RPMI8226 (cell line): ENCODE measurements around the gene ZNRF1.
"Not testable (repeated sequence)": the region's sequence is repeated elsewhere in the genome, so short reads cannot be mapped to it uniquely, and the experiment has no call there.

Experiments
- DNase-seq: peaks from one replicate; pipeline ENCODE4 v3.0.0-alpha.2; 2015

ZNRF1 gene

DNA sequence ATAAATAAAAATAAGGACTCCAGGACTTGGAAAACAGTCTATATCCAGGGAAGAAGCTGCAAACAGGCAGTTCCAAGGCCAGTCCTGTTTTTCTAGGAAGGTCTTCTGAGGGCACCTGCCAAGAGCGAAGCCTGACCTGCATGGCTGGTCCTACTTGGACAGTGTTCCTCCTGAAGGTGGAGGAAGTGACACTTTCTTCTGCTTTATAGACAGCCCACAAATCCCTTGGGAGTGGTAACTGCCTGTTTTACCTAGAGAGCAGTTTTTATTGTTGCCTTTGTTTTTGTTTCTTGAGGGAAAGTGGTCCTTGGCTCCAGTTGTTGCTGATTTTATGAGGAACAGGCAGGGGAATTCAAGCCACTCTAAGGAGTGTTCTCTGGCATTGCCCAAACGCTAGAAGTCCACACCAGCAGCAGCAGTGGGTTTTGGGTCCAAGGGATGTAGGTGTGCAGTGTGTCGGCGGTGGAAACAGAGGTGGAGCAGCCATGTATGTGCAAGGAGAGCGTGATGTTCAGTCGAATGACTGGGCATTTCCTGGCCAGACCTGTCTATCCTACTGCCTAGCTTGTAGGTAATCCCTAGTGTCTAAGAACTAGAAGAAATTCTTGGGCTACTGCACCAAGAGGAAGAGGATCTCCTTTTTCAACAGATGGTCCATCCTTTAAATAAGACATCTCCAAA lies 82.5 kb downstream of the ZNRF1 start:
- DNase-seq = no peak

DNA sequence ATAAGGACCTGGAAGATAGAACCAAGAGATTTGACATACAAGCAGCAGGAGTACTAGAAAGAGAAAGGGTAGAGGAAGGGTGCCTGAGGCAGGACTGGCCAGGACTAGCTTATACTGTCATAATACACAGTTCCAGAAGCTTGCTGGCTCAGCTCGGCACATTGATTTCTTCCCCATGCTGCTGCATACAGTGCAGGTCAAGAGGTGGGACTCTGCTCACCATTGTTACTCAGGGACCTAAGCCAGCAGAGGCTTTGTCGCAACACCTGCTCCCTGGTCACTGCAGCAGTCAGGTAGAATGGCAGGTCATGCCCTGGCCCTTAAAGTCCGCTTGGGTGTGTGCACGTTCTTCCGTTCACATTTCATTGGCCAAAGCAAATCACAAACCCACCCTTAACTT lies 85.0 kb downstream of the ZNRF1 start:
- no peak for DNase-seq

- DNase-seq = no peak
Measured at GRCh38 chr16:75085556-75085955, 86.7 kb downstream of the ZNRF1 start.

- no peak for DNase-seq
Measured at GRCh38 chr16:75086281-75086680, 87.5 kb downstream of the ZNRF1 start.

DNA sequence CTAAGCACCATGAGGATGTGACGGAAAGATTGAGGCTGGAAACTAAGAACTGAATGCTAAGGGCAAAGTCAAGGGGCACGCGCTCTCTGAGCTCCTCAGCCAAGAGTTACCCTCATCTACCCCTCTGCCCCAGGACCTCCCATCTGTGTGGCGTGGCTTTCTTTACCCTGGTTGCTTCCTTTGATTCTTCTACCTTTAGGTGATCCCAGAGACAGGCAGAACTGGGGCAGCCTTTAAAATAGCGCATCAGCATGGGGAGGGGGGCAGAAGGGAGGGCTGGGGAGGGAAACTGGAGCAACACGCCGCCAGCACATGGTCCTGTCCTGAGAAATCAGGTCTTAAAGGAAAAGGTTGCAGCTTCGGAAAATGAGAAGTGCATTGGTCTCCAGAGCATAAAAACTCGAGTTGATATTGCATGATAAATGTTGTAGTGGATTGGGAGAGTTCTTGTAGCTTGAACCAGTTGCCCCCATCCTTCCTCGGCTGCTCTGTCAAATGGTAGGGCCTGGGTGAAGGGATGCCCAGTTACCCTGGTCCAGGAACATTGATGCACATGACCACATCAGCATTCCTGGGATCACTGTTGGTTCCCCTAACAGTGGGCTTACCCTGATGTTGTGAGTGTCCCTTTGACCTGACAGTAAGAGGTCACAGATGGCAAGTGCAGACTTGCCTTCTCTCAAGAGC lies 88.0 kb downstream of the ZNRF1 start:
- no peak for DNase-seq

GRCh38 chr16:75087375-75087979 lies 88.7 kb downstream of the ZNRF1 start:
- DNase-seq = peak; percentile 32

GRCh38 chr16:75088216-75088615 lies 89.4 kb downstream of the ZNRF1 start:
- no peak for DNase-seq

DNA sequence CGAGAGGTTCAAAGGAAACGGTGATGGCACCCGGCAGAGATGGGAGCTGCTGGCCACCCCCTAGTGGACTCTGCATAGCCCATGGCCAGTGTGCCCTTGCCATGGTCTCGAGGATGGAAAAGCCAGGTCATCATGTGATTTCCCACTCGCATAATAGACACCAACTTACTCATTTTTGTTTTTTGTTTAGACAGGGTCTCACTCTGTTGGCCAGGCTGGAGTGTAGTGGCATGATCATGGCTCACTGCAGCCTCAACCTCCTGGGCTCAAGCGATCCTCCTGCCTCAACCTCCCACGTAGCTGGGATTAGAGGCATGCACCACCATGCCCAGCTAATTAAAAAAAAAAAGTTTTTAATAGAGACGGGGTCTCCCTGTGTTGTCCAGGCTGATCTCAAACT lies 90.1 kb downstream of the ZNRF1 start:
- DNase-seq = no peak

DNA sequence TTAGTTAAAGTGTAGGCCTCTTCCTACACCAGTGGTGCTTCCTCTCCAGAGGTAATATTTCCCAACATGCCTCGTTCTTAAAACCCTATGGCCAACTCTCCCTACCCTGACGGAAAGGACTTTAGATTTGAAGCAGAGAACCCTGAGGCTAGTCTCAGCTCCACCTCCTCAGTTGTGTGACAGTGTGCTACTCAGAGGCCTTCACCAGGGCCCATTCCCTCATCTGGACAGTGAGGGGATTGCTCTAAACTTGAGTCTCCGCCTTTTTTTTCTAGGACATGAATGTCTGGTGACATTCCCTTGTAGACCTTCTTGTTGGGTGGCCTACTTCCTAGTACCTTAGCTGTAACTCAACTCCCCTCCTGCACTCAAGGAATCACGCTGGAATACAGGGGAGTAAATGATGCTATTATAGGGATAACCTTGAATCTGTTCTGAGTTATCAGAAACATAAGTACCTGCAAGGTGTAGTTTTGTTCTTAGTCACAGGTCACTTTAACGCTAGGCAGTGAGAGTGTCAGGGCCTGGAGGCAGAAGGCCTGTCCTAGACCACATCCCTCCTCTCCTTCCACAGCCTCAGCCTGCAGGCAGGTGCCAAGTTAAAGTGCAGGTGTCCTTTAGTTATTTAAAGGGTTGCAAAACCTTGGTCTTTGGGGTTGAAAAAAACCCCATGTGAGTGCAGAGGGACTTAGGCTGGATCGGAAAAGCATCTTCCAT lies 90.8 kb downstream of the ZNRF1 start:
- no peak for DNase-seq

- not testable (repeated sequence) for DNase-seq
Measured at GRCh38 chr16:75090899-75091298, 92.1 kb downstream of the ZNRF1 start.

DNA sequence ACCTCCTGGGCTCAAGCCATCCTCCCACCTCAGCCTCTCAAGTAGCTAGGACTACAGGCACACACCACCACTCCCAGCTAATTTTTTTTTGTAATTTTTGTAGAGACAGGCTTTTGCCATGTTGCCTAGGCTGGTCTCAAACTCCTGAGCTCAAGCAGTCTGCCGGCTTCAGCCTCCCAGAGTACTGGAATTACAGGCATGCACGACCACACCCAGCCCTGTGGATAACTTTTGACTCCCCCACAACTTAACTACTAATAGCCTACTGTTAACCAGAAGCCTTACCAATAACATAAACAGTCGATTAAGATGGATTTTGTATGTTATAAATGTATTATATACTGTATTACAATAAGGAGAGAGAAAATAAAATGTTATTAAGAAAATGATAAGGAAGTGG lies 92.8 kb downstream of the ZNRF1 start:
- DNase-seq = not testable (repeated sequence)

DNA sequence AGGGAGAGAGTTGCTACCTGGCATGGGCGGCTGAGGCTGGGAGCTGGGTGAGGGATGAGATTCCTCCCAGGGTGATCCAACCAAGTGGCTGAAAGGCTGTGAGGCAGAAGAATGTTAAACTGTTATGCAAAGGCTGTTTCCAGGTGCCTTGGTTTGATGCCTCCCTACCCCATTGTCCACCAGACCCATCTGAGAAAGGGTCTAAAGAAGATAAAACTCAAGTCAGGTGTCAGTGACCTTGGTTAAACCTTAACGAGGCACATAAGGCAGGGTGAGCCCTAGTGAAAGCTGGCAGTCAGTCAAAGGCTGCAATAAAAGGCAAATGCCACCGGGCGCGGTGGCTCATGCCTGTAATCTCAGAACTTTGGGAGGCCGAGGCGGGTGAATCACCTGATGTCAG lies 94.0 kb downstream of the ZNRF1 start:
- DNase-seq = no peak

DNA sequence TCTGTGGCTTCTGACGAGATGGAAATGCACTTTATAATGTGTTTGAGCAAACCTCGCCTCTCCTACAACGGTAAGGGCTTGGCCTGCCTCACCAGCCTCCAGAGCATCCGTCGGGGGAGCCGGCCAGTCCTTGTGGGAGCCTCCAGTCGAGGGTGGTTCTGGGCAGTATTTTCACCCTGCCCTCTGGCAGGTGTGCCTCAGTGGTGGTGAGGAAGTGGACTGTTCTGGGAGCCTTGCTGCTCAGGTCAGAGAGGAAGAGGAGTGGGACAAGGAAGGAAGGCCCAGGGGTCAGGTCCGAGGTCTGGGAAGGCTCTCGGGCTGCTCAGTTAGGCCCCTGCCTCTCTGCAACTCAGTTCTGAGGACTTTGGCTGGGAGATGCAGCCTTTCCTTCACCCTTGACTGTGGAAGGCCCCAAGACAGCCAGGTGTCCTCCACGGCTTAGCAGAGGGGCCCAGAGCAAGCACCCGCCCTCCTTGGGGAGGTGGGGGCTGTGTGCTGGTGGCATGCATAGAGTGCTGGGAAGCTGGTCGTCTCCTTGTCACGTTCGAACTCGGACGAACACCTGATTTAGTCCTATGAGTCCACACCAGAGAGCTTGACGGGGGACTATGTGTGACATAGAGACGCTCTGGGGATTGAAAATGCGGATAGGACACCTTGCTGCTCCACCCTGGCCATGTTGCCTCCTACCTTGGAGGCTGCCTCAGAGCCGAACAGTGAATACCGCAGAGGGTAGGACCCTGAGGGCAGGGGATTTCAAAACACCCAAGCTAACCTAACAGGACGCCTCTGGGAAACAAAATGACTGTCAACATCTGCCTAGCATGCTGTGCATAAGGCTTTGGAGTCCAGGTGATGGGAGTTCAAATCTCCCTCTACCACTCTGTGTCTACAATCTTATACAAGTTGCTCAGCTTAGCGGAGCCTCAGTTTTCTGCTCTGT lies 95.0 kb downstream of the ZNRF1 start:
- DNase-seq = no peak

- no peak for DNase-seq
Measured at GRCh38 chr16:75095204-75095621, 96.4 kb downstream of the ZNRF1 start.

- no peak for DNase-seq
Measured at GRCh38 chr16:75096656-75097055, 97.8 kb downstream of the ZNRF1 start.

- no peak for DNase-seq
Measured at GRCh38 chr16:75097191-75097761, 98.5 kb downstream of the ZNRF1 start.

DNA sequence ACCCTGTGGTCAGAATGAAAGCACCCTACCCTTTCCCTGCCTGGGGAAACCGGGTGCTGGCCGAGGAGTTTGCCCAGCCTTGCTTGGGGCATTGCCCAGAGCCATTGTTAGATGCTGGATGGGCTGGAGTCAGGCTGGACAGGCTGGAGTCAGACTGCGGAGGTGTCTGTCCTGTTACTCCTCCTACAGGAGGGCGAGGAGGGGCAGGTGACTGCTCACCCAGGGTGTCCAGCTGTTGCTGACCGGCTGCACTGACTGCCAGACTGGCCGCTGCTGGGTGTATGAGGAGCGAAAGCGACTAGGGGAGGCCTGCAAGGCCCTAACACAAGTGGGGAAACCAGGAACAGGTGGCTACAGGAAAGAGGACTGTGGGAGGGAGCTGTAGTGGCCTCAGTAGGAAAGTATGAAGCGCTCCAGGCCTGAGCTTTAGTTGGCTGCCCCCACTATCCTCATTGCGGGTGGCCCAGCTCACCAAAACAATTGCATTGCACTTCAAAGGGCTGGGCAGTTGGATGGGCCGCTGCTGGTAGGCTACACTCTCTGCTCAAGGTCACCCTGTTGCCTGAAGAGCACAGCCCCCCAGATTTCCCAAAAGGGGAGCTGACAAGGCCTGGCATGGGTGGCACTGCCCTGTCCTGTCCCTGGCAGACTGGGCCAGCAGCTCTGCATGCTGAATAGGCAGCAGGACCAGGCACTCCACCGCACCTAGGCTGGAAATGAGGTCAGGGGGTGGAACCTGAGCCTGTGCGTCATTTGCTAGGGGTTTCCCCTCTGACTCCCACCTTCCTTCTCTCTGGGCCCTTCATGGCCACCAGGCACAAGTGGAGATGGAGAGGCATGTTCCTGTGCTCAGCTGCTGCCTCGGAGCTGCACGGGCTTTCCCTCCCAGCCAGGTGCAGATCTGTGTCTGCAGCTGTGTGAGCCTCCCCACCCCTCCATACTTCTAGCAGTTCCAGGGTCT lies 99.4 kb downstream of the ZNRF1 start:
- DNase-seq = no peak

GRCh38 chr16:75099075-75099667 lies 100.3 kb downstream of the ZNRF1 start:
- DNase-seq = no peak

GRCh38 chr16:75099738-75100602 lies 101.1 kb downstream of the ZNRF1 start:
- no peak for DNase-seq
